GM12801 (cell line): ENCODE measurements around the gene SBSN.

ENCODE experiments used
- CTCF ChIP-seq: IDR thresholded peaks from one replicate; pipeline ENCODE4 v1.5.1; 2011; ENCODE audit warnings: control low read depth; ENCODE audit not compliant: insufficient read length; ENCODE audit errors: extremely low read depth

SBSN gene

GRCh38 chr19:35488677-35489076 is 39.4 kb downstream of the SBSN start:
- no peak for TF ChIP-seq CTCF

GRCh38 chr19:35487656-35488182 is 40.4 kb downstream of the SBSN start:
- no peak for TF ChIP-seq CTCF

GRCh38 chr19:35486268-35486708 is 41.8 kb downstream of the SBSN start:
- no peak for TF ChIP-seq CTCF

- no peak for TF ChIP-seq CTCF
Measured at GRCh38 chr19:35484252-35485036, 43.7 kb downstream of the SBSN start.

GRCh38 chr19:35483089-35483488 is 45.0 kb downstream of the SBSN start:
- TF ChIP-seq CTCF, result no peak

GRCh38 chr19:35478794-35479677 is 49.1 kb downstream of the SBSN start:
- TF ChIP-seq CTCF, result no peak

GRCh38 chr19:35476149-35476548 is 52.0 kb downstream of the SBSN start:
- TF ChIP-seq CTCF, result no peak
